ENCODE data around the gene BACH1.
A peak's percentile ranks its signal among the peaks of the same experiment; 100 is the strongest.

Gene BACH1

DNA sequence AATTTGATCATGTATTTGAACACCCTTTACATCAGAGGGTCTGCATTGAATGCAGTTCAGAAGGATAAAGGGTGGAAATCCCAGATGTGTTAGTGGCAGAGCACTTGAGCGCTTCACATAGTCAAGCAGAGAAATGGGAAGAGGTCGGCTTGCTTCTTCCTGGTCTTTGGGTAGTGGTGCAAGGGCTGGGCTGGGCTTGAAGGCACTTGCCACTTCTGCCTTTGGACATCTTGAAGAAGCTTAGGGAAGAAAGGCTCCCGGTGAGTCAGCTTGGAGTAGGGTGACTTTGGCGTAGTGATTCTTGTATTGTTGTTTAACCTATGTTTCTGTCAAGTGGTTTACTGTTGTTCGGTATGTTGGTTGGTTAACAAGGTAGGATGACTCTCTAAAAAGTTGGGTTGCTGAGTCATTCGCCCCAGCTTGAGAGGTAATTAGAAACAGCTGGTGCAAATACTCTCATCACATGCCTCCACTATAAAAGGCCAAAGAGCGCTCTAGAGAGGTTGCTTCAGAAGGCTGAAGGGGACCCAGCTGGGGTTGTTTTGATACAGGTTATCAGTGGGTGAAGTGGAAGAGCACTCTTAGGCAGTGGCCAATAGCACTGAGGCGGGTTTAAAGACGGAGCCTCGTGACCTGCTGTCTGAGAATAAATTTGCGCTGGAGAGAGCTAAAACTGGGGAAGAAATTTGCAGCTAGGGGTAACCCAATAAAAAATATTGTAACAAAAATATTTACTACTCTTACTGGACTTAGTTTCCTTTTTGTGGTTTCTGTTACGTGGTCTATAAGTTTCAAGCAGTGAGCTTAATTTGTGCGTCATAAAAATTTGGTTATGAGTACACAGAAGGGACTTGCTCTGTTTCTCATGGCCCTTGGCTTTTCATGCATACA is 1.4 kb downstream of the BACH1 start:
- Mint-ChIP-seq H3K27me3 (ENCODE audit: low read depth) (peaks cover 9% of the 10 kb centered on the region), H3K4me3 (peak overlapping the region; percentile 86), H3K27ac (peak overlapping the region; percentile 82), H3K36me3 (ENCODE audit: low read depth) (no peaks in the 10 kb centered on the region), H3K9me3 (no peaks in the 10 kb centered on the region), H3K4me1 (ENCODE audit: low read depth) (peaks cover 36% of the 10 kb centered on the region)
- DNase-seq (ENCODE audit: low spot score) = peak; percentile 55

DNA sequence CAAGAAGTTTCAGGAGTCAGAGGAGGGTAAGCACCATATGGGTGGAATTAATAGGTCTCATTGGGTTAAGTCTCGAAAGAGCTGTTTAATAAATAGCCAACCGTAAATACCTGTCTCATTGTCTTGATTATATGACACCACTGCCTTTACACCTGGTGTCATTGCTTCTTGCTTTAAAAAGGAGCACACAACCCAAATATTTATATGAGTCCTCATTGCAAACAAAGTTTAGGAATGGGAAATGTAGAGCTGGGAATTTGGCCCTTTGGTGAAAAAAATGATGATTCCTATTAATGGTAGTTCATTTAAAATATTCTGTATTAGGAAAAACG is 2.1 kb downstream of the BACH1 start:
- Mint-ChIP-seq H3K4me1 (ENCODE audit: low read depth) (peaks cover 38% of the 10 kb centered on the region), H3K27ac (no peak overlapping the region), H3K9me3 (no peaks in the 10 kb centered on the region), H3K27me3 (ENCODE audit: low read depth) (peaks cover 9% of the 10 kb centered on the region), H3K4me3 (peak overlapping the region; percentile 86), H3K36me3 (ENCODE audit: low read depth) (peaks cover under 1% of the 10 kb centered on the region)
- no peak for DNase-seq (ENCODE audit: low spot score)

DNA sequence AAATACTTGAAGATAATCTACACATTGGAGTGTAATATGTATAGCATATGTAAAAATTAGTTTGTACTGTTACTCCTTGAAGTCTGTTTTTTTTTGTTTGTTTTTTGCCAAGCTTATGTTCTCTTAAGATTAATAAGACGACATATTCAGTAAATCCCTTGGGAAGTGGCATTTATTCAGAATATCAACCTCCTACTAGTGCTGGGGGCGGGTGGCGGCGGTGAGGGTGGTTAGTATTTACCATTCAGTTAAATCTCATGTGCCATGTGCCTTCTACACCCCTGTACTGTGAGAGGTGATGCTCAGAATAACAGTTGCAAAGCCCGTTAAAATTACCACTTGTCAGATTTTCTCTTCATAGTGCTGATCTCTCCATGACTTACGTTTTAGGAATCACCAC is 3.0 kb downstream of the BACH1 start:
- peaks cover 3% of the 10 kb centered on the region for H3K36me3 Mint-ChIP-seq (ENCODE audit: low read depth)
- H3K27ac Mint-ChIP-seq = no peak overlapping the region
- H3K9me3 Mint-ChIP-seq = no peaks in the 10 kb centered on the region
- DNase-seq (ENCODE audit: low spot score) = no peak
- no peak overlapping the region for H3K4me3 Mint-ChIP-seq
- peaks cover 42% of the 10 kb centered on the region for H3K4me1 Mint-ChIP-seq (ENCODE audit: low read depth)
- peaks cover 9% of the 10 kb centered on the region for H3K27me3 Mint-ChIP-seq (ENCODE audit: low read depth)

DNA sequence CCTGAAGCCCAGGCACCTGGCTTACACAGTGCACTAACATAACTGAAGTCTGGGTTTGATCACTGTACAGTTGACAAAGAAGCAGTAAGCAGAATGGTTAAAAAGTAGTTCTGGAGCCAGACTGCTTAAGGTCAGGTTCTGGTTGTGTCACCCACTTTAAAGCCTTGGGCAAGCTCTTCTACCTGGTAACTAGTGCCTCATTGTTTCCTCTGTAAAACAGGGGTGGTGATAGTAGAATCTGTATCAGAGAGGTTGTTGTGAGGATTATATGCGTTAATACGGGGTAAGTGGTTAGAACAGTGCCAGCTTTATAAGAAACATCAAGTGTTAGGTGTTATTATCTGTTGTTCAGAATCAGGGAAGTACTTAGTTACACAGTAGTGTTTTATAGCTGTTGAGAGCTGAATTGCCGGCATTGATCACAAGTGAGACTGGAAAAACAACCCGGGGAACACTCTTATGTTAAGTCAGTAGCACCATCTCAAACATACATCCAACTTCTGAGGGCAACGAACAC is 3.7 kb downstream of the BACH1 start:
- Mint-ChIP-seq H3K4me3 (no peak overlapping the region), H3K27me3 (ENCODE audit: low read depth) (peaks cover 2% of the 10 kb centered on the region), H3K27ac (no peak overlapping the region), H3K9me3 (no peaks in the 10 kb centered on the region), H3K36me3 (ENCODE audit: low read depth) (peaks cover 3% of the 10 kb centered on the region), H3K4me1 (ENCODE audit: low read depth) (peaks cover 42% of the 10 kb centered on the region)
- DNase-seq (ENCODE audit: low spot score) = no peak

DNA sequence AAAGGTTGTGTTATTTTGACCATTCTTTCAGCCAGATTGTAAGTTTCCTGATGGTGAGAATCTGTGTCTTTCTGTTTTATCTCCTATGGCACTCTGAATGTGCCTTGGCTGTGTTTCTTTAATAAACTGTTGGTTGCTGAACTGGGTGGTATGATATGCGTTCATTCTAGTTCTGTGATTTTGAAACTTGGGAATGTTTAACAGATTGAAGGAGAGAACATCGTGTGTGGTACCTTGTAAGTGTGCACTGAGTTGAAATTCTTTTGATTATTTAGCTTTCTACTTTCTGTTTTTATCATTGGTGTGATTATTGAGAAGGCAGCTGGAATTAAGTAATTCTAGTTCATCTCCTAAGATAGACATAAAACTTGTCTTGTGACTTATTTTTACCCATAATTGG is 4.6 kb downstream of the BACH1 start:
- H3K9me3 Mint-ChIP-seq = no peaks in the 10 kb centered on the region
- no peak overlapping the region for H3K4me3 Mint-ChIP-seq
- H3K4me1 Mint-ChIP-seq (ENCODE audit: low read depth) = peaks cover 45% of the 10 kb centered on the region
- peaks cover 3% of the 10 kb centered on the region for H3K36me3 Mint-ChIP-seq (ENCODE audit: low read depth)
- H3K27me3 Mint-ChIP-seq (ENCODE audit: low read depth) = no peaks in the 10 kb centered on the region
- no peak for DNase-seq (ENCODE audit: low spot score)
- H3K27ac Mint-ChIP-seq = no peak overlapping the region

DNA sequence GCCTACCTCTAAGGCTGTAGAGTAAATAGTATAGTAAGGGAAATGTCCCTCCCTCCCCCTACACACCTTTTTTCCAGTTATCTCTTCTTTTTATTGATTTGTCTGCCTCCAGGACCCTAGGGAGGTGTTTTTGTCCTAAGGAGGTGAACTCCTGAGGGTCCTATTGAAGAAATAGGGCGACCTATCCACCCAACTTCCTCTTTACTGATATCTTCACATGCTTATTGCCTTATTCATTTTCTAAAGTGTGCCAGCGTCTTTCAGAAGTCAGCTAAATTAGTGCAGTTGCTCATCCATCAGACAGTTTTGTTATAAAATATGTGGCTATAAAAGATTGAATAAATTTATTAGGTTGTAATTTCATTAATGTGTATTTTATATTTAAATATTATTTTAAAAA is 5.9 kb downstream of the BACH1 start:
- peaks cover 46% of the 10 kb centered on the region for H3K4me1 Mint-ChIP-seq (ENCODE audit: low read depth)
- H3K9me3 Mint-ChIP-seq = no peaks in the 10 kb centered on the region
- H3K27ac Mint-ChIP-seq = no peak overlapping the region
- no peak overlapping the region for H3K4me3 Mint-ChIP-seq
- no peak for DNase-seq (ENCODE audit: low spot score)
- no peaks in the 10 kb centered on the region for H3K27me3 Mint-ChIP-seq (ENCODE audit: low read depth)
- peaks cover 5% of the 10 kb centered on the region for H3K36me3 Mint-ChIP-seq (ENCODE audit: low read depth)

DNA sequence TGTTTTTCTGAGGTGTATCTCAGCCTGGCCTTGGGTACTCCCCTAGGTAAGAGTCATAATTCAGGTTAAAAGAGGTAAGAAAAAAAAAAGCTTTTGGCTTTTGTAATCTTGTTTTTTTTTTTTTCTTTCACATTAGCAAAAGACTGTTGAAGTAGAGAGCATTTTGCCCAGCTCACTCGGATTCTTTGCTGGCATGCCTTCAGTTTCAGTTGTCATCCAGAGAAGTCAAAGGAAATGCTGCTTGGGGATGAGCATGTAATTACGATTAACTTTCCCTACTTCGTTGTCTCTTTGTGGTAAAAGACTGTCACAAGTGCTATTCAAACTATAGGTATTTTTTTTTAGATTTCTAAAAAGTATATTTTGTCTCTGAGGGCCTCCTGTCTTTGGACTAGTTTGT is 6.3 kb downstream of the BACH1 start:
- Mint-ChIP-seq H3K36me3 (ENCODE audit: low read depth) (peaks cover 5% of the 10 kb centered on the region), H3K4me3 (no peak overlapping the region), H3K9me3 (no peaks in the 10 kb centered on the region), H3K4me1 (ENCODE audit: low read depth) (peaks cover 41% of the 10 kb centered on the region), H3K27me3 (ENCODE audit: low read depth) (no peaks in the 10 kb centered on the region), H3K27ac (no peak overlapping the region)
- DNase-seq (ENCODE audit: low spot score) = no peak

DNA sequence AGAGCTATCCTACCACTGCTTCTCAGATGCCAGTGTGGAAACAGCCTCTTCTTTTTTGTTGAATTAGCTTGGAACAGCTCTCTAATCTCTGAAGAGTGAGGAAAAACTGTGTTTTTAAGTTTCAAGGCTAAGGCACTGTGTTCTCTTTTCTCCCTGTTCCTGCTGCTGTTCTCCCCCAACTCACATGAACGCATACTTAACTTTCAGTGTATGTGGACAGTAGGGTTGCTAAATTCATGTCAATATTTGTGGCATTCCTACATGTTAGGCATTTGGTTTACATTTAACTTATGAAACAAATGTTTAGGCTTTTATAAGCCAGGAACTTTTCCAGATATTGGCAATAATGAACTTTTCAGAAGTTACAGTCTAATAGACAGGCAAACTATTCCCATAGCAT is 6.8 kb downstream of the BACH1 start:
- Mint-ChIP-seq H3K4me1 (ENCODE audit: low read depth) (peaks cover 40% of the 10 kb centered on the region), H3K27ac (no peak overlapping the region), H3K9me3 (no peaks in the 10 kb centered on the region), H3K27me3 (ENCODE audit: low read depth) (no peaks in the 10 kb centered on the region), H3K36me3 (ENCODE audit: low read depth) (peaks cover 8% of the 10 kb centered on the region), H3K4me3 (no peak overlapping the region)
- DNase-seq (ENCODE audit: low spot score) = no peak

DNA sequence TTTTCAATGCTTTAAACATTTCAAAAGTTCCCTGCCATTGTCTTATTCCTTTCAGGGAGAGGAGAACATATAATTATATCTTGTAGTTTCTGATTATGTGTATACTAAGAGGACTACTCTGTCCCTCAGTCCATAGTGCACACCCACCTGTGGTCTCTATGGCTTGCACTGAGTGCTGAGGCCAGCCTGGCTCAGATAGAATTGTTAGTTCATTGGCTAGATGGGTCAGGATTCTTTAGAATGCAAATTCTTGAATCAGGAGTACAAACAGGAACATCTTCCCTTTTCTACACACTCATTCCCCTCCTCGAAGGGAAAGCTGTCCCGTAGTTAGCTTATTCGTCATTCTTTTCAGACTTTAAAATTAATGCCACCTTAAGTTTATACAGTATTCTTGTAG is 8.2 kb downstream of the BACH1 start:
- no peak overlapping the region for H3K27ac Mint-ChIP-seq
- DNase-seq (ENCODE audit: low spot score) = no peak
- peaks cover 32% of the 10 kb centered on the region for H3K4me1 Mint-ChIP-seq (ENCODE audit: low read depth)
- H3K9me3 Mint-ChIP-seq = no peaks in the 10 kb centered on the region
- no peaks in the 10 kb centered on the region for H3K27me3 Mint-ChIP-seq (ENCODE audit: low read depth)
- peaks cover 10% of the 10 kb centered on the region for H3K36me3 Mint-ChIP-seq (ENCODE audit: low read depth)
- no peak overlapping the region for H3K4me3 Mint-ChIP-seq

DNA sequence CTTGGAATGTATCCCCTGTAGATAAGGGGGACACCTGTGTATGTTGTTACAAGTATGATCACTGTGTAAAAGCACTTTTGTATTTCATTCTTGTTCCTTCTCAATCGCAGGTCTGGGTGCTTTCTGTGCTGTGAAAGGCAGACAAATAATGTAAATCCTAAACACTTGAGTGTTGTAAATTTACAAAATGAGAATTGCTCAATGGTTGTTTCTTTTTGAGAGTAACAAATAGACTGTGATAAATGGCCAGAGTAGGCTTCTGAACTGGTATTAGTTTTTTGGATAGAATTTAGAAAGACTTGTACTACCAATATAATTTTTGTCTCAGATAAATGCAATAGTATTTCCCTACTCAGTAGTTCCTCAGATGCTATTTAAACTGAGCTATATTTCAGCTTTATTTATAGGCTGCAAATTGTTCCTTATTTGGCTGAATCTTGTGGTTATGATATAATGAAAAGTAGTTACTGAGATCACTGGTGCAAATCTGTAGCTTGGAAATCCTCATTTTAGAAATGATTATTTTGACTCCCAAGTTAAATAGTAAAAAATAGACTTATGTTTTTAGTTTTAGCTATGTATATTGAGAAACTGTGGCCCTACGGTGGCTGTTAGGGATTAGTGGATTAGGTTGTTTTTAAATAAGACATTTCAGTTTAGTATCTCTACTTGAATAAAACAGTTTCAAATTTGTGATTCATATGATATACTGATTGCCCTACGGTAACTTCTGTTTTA is 9.2 kb downstream of the BACH1 start:
- Mint-ChIP-seq H3K4me3 (no peak overlapping the region), H3K9me3 (no peaks in the 10 kb centered on the region), H3K4me1 (ENCODE audit: low read depth) (peaks cover 30% of the 10 kb centered on the region), H3K27me3 (ENCODE audit: low read depth) (no peaks in the 10 kb centered on the region), H3K36me3 (ENCODE audit: low read depth) (peaks cover 11% of the 10 kb centered on the region), H3K27ac (no peak overlapping the region)
- DNase-seq (ENCODE audit: low spot score) = no peak

DNA sequence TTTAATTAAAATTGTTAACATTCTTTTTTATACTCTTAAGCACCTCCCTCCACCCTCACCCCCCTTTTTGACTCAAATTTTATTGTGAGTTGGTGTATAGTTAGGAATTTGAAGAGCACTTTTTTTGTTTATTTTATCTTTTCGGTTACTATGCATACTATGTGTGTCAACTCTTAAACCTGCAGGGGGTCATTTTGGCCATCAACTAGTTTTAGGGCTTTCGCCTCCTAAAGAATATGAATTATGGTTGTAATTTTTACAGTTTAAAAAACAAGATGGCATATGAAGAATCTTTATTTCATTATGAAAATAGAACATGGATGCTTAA is 9.7 kb downstream of the BACH1 start:
- no peak for DNase-seq (ENCODE audit: low spot score)
- no peak overlapping the region for H3K27ac Mint-ChIP-seq
- H3K9me3 Mint-ChIP-seq = no peaks in the 10 kb centered on the region
- H3K4me1 Mint-ChIP-seq (ENCODE audit: low read depth) = peaks cover 32% of the 10 kb centered on the region
- H3K27me3 Mint-ChIP-seq (ENCODE audit: low read depth) = no peaks in the 10 kb centered on the region
- H3K4me3 Mint-ChIP-seq = no peak overlapping the region
- H3K36me3 Mint-ChIP-seq (ENCODE audit: low read depth) = peaks cover 11% of the 10 kb centered on the region

DNA sequence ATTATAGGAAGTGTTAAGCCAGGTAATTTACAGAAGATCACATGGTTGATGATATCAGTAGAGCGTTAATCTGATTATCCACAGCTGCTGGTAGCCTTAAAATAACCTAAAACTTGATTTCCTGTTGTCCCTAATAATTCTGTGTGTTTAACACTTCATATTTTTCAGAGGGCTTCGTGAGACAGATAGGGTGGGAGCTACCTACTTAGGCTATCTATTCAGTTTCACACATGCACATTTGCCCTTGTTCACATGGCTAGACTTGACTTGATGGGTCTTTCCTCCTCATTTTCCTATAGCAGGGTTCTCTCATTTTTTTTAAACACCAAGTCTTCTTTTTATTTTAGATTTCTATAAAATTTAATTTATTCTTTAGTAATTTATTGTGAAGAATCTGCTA is 11.0 kb downstream of the BACH1 start:
- H3K36me3 Mint-ChIP-seq (ENCODE audit: low read depth) = peaks cover 11% of the 10 kb centered on the region
- no peaks in the 10 kb centered on the region for H3K9me3 Mint-ChIP-seq
- H3K27ac Mint-ChIP-seq = no peak overlapping the region
- no peaks in the 10 kb centered on the region for H3K27me3 Mint-ChIP-seq (ENCODE audit: low read depth)
- no peak overlapping the region for H3K4me3 Mint-ChIP-seq
- peaks cover 27% of the 10 kb centered on the region for H3K4me1 Mint-ChIP-seq (ENCODE audit: low read depth)
- no peak for DNase-seq (ENCODE audit: low spot score)

DNA sequence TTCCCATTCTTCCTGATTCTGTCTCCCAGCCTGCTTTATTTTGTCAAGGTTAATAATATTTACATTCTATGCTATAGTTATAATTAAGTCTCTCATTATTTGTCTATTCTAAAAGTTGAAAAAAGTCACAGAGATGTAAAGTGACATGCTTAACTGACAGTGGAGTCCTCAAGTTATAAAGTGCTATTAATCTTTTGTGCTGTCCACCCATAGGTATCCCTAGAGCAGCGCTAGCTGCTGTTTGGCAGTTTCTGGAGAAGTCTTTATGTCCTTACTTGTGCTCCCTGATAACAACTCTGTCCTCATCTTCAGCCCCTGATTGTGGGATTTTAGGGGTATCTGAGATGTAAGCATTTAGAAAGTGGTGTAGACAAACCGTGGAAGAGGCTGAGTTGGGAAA is 13.1 kb downstream of the BACH1 start:
- DNase-seq (ENCODE audit: low spot score) = no peak
- Mint-ChIP-seq H3K27me3 (ENCODE audit: low read depth) (no peaks in the 10 kb centered on the region), H3K36me3 (ENCODE audit: low read depth) (peaks cover 9% of the 10 kb centered on the region), H3K4me3 (no peak overlapping the region), H3K4me1 (ENCODE audit: low read depth) (peaks cover 18% of the 10 kb centered on the region), H3K27ac (no peak overlapping the region), H3K9me3 (no peaks in the 10 kb centered on the region)

DNA sequence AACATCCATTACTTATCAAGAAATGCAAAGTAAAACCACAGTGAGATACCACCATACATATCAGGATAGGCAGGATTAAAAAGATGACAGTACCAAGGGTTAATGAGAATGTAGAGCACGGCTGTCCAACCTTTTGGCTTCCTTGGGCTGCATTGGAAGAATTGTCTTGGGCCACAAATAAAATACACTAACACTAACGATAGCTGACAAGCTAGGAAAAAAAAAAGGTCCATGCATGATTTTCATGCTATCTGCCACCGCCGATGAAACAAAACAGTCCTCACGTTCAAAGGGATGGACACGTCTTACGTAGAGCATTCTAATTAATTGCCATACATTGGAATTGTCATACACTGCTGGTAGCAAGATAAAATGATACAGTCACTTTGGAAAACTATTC is 14.3 kb downstream of the BACH1 start:
- H3K9me3 Mint-ChIP-seq = no peaks in the 10 kb centered on the region
- H3K4me3 Mint-ChIP-seq = no peak overlapping the region
- H3K27me3 Mint-ChIP-seq (ENCODE audit: low read depth) = no peaks in the 10 kb centered on the region
- H3K36me3 Mint-ChIP-seq (ENCODE audit: low read depth) = peaks cover 9% of the 10 kb centered on the region
- no peak for DNase-seq (ENCODE audit: low spot score)
- no peak overlapping the region for H3K27ac Mint-ChIP-seq
- H3K4me1 Mint-ChIP-seq (ENCODE audit: low read depth) = peaks cover 13% of the 10 kb centered on the region
